ENCODE results near the gene CXXC5. TPM values are rescaled to one million over a fixed set of nuclear protein-coding genes. Genes with fewer than 3 reads are reported as not detected.

Gene CXXC5
- total and polyA plus RNA-seq, 9 of the 15 experiments (the other 6 are each of a cell fraction or from before 2014, with no cell fraction given), result 1.9 to 123 (median 45.8) TPM

DNA sequence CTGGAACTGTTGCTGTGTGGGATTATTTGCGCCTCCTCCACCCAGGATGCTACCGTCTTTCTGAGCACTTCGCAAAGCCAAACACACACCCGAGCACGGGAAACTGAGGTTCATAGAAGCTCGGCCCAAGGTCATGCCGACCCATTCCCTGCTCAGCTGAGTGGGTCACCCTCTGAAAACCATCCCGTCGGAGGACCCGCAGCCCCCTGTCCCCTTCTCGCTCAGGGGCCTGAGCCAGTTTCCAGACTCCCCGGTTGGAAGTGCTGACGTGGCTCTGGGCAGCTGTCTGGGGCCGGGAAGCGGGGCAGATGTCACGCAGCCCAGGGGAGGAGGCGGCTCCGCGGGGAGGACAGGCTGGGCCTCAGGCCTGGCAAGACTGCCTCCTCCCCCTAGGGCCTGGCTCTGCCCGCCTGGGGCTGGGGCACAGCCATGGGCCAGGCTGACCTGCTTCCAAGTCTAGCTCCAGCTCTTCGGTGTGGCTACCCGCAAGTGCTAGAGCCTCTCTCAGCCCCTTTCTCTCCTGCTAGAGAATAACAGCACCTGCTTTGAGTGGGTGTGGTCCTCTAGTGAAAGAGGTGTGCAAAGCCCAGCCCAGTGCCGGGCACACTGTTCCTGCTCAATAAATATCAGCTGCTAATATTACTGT is 9.9 kb upstream of the CXXC5 start (continued):
- TF ChIP-seq EHMT2 (IDR thresholded peaks at IDR 0.05), result no peak
- no peak for TF ChIP-seq TCFL5 (CRISPR knock-in tag; conservative IDR thresholded peaks at IDR 0.05)
- no peak for TF ChIP-seq GATAD2B (IDR thresholded peaks at IDR 0.05; ENCODE audit: borderline replicate concordance)
- TF ChIP-seq ADNP (tag; IDR thresholded peaks at IDR 0.05), result no peak
- no peak for TF ChIP-seq ZNF695 (CRISPR knock-in tag; IDR thresholded peaks at IDR 0.05)
- TF ChIP-seq, protein P1, sequence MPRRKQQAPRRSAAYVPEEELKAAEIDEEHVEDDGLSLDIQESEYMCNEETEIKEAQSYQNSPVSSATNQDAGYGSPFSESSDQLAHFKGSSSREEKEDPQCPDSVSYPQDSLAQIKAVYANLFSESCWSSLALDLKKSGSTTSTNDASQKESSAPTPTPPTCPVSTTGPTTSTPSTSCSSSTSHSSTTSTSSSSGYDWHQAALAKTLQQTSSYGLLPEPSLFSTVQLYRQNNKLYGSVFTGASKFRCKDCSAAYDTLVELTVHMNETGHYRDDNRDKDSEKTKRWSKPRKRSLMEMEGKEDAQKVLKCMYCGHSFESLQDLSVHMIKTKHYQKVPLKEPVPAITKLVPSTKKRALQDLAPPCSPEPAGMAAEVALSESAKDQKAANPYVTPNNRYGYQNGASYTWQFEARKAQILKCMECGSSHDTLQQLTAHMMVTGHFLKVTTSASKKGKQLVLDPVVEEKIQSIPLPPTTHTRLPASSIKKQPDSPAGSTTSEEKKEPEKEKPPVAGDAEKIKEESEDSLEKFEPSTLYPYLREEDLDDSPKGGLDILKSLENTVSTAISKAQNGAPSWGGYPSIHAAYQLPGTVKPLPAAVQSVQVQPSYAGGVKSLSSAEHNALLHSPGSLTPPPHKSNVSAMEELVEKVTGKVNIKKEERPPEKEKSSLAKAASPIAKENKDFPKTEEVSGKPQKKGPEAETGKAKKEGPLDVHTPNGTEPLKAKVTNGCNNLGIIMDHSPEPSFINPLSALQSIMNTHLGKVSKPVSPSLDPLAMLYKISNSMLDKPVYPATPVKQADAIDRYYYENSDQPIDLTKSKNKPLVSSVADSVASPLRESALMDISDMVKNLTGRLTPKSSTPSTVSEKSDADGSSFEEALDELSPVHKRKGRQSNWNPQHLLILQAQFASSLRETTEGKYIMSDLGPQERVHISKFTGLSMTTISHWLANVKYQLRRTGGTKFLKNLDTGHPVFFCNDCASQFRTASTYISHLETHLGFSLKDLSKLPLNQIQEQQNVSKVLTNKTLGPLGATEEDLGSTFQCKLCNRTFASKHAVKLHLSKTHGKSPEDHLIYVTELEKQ (CRISPR knock-in tag; IDR thresholded peaks at IDR 0.05), result no peak
- 0 out of 2 replicates have a peak, but pooled peaks have one; percentile 27 for TF ChIP-seq ZNF41 (CRISPR knock-in tag; conservative IDR thresholded peaks at IDR 0.05)
- TF ChIP-seq PHB (CRISPR knock-in tag; IDR thresholded peaks at IDR 0.05), result no peak
- TF ChIP-seq RCOR1 (IDR thresholded peaks at IDR 0.05; ENCODE audit: borderline replicate concordance in 1 of 2, low read depth in 2 of 2, low read length in 2 of 2), result no peak
- TF ChIP-seq HNRNPLL (IDR thresholded peaks at IDR 0.05; ENCODE audit: low read depth, low read length, poor library complexity, severe bottlenecking), result no peak
- TF ChIP-seq ELF1 (tag; IDR thresholded peaks at IDR 0.05), result no peak
- no peak for TF ChIP-seq PHF20 (IDR thresholded peaks at IDR 0.05; ENCODE audit: partially characterized antibody)
- no peak for TF ChIP-seq SMAD2 (IDR thresholded peaks at IDR 0.05; ENCODE audit: low read depth, low read length)
- no peak for TF ChIP-seq SOX6 (IDR thresholded peaks at IDR 0.05)
- 0 out of 2 replicates have a peak, but pooled peaks have one; percentile 40 for TF ChIP-seq POLR2A (conservative IDR thresholded peaks at IDR 0.05)
- no peak for TF ChIP-seq KLF1 (tag; IDR thresholded peaks at IDR 0.05)
- TF ChIP-seq, protein P2, sequence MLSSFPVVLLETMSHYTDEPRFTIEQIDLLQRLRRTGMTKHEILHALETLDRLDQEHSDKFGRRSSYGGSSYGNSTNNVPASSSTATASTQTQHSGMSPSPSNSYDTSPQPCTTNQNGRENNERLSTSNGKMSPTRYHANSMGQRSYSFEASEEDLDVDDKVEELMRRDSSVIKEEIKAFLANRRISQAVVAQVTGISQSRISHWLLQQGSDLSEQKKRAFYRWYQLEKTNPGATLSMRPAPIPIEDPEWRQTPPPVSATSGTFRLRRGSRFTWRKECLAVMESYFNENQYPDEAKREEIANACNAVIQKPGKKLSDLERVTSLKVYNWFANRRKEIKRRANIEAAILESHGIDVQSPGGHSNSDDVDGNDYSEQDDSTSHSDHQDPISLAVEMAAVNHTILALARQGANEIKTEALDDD (IDR thresholded peaks at IDR 0.05), result no peak
- TF ChIP-seq NCOA1 (IDR thresholded peaks at IDR 0.05; ENCODE audit: low read depth), result no peak
- 0 out of 2 replicates have a peak, but pooled peaks have one; percentile 23 for TF ChIP-seq DMBX1 (CRISPR knock-in tag; IDR thresholded peaks at IDR 0.05; ENCODE audit: borderline replicate concordance)
- no peak for TF ChIP-seq CHD4 (IDR thresholded peaks at IDR 0.05; ENCODE audit: insufficient read depth, insufficient replicate concordance, low read depth, low read length, poor library complexity, severe bottlenecking)
- TF ChIP-seq, protein P3, sequence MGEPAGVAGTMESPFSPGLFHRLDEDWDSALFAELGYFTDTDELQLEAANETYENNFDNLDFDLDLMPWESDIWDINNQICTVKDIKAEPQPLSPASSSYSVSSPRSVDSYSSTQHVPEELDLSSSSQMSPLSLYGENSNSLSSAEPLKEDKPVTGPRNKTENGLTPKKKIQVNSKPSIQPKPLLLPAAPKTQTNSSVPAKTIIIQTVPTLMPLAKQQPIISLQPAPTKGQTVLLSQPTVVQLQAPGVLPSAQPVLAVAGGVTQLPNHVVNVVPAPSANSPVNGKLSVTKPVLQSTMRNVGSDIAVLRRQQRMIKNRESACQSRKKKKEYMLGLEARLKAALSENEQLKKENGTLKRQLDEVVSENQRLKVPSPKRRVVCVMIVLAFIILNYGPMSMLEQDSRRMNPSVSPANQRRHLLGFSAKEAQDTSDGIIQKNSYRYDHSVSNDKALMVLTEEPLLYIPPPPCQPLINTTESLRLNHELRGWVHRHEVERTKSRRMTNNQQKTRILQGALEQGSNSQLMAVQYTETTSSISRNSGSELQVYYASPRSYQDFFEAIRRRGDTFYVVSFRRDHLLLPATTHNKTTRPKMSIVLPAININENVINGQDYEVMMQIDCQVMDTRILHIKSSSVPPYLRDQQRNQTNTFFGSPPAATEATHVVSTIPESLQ (CRISPR knock-in tag; IDR thresholded peaks at IDR 0.05), result no peak

Data from K562 (cell line).